Left renal cortex interstitium (tissue), 4 donors: ENCODE measurements around the gene NXNL1. TPM values are rescaled to one million over a fixed set of nuclear protein-coding genes. Genes with fewer than 3 reads are reported as not detected.
"Not testable (repeated sequence)": the region's sequence is repeated elsewhere in the genome, so short reads cannot be mapped to it uniquely, and the experiment has no call there.

Experiments
- DNase-seq, 4 donors: peaks; one replicate each; pipeline ENCODE4 v3.0.0-alpha.2; 2013; ENCODE audit warnings: low read depth in 4 of 4, low spot score in 2 of 4, missing footprints in 1 of 4
- polyA plus RNA-seq, 4 donors: library from polyadenylated mRNA; unstranded; fragments of 120-200 nt; gene quantifications; one replicate each; pipeline ENCODE4 v1.2.1, GENCODE V29; 2013; ENCODE audit not compliant: insufficient read length in 4 of 4

Gene NXNL1
- polyA plus RNA-seq: under 1 TPM in 2 of 4 donors, not detected in 2; 0.26 to 0.28 TPM

- DNase-seq: no peak
Measured at GRCh38 chr19:17460372-17461230, at the start of gene NXNL1. NXNL1 (minus strand) TSS chr19:17460926; CDS start chr19:17460869, 57 bp downstream.

GRCh38 chr19:17508558-17508933 is 47.8 kb upstream of the NXNL1 start:
- not testable (repeated sequence) for DNase-seq

- DNase-seq: no peak
Measured at GRCh38 chr19:17506745-17507144, 46.0 kb upstream of the NXNL1 start.

GRCh38 chr19:17505223-17505622 is 44.5 kb upstream of the NXNL1 start:
- DNase-seq: no peak

- no peak for DNase-seq
Measured at GRCh38 chr19:17504456-17504855, 43.7 kb upstream of the NXNL1 start.

GRCh38 chr19:17504030-17504429 is 43.3 kb upstream of the NXNL1 start:
- DNase-seq: no peak

GRCh38 chr19:17503240-17503639 is 42.5 kb upstream of the NXNL1 start:
- no peak for DNase-seq

- no peak for DNase-seq
Measured at GRCh38 chr19:17500447-17501198, 39.9 kb upstream of the NXNL1 start.

GRCh38 chr19:17499648-17500446 is 39.1 kb upstream of the NXNL1 start:
- no peak for DNase-seq

- not testable (repeated sequence) for DNase-seq
Measured at GRCh38 chr19:17499025-17499424, 38.3 kb upstream of the NXNL1 start.

- no peak for DNase-seq
Measured at GRCh38 chr19:17497149-17497798, 36.5 kb upstream of the NXNL1 start.

- DNase-seq: no peak
Measured at GRCh38 chr19:17496337-17496997, 35.7 kb upstream of the NXNL1 start.

GRCh38 chr19:17495639-17496296 is 35.0 kb upstream of the NXNL1 start:
- DNase-seq: no peak

GRCh38 chr19:17491287-17491686 is 30.6 kb upstream of the NXNL1 start:
- no peak for DNase-seq

- no peak for DNase-seq
Measured at GRCh38 chr19:17490411-17490810, 29.7 kb upstream of the NXNL1 start.

- DNase-seq: no peak
Measured at GRCh38 chr19:17489392-17490030, 28.8 kb upstream of the NXNL1 start.

- peak in 2 of 4 donors; percentile 46 to 65 for DNase-seq
Measured at GRCh38 chr19:17488593-17489391, 28.1 kb upstream of the NXNL1 start.
